Mesenteric fat pad (tissue), 1 donor: Measurements from ENCODE around the gene FLT1. TPM values are rescaled to one million over a fixed set of nuclear protein-coding genes. Genes with fewer than 3 reads are reported as not detected.

Source experiments
- DNase-seq: peaks from one replicate; pipeline ENCODE4 v3.0.0-alpha.2; 2020; ENCODE audit warnings: low spot score
- total RNA-seq: library from RNA; stranded (reverse); fragmentation: NEBNext Ultra II Directional; extraction: Animal tissue kit (Norgen Biotek cat#: 25700); gene quantifications from one replicate; pipeline ENCODE4 v1.2.1, GENCODE V29; 2021
- donor health status: DM: yes; HTN: yes; CAD: no.

Gene FLT1
- total RNA-seq, 1 donor from 2014 or later = 65.9 TPM

- no peak for DNase-seq
Measured at GRCh38 chr13:28324181-28324789, 170.6 kb downstream of the FLT1 start.

- DNase-seq = no peak
Measured at GRCh38 chr13:28322256-28322905, 172.5 kb downstream of the FLT1 start.

- no peak for DNase-seq
Measured at GRCh38 chr13:28321756-28322155, 173.2 kb downstream of the FLT1 start.

- no peak for DNase-seq
Measured at GRCh38 chr13:28320884-28321574, 173.9 kb downstream of the FLT1 start.

DNA sequence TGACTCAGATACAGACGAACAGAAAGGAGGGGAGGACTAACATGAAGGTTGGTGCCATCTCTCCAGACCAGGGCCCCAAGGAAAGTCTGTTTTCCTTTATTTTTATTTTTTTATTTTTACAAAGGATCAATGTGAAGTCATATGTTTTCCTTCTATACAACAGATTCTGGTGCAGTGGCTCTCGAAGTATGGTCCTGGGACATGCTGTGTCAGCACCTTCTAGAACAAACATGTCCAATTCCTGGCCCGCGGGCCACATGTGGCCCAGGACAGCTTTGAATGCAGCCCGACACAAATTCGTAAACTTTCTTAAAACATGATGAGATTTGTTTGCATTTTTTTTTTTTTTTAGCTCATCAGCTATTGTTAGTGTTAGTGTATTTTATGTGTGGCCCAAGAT lies 174.7 kb downstream of the FLT1 start:
- no peak for DNase-seq

DNA sequence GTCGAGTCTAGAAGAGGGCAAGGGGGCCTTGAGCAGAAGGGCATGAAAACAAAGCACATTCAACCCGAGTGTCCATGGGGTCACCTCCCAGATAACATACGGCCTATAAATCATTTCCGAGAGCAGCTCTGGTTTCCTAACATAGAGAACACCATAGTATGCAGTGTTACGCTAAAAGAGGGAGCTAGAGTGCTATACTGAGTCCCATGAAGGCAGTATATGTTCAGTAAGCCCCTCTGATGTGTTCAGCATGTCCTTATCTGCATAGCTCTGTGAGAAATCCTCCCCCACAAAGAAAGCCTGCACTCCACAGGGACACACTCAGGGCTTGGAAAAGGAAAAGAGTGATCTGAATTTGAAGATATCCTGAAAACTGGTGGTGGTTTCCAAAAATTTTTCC lies 175.4 kb downstream of the FLT1 start:
- no peak for DNase-seq

DNA sequence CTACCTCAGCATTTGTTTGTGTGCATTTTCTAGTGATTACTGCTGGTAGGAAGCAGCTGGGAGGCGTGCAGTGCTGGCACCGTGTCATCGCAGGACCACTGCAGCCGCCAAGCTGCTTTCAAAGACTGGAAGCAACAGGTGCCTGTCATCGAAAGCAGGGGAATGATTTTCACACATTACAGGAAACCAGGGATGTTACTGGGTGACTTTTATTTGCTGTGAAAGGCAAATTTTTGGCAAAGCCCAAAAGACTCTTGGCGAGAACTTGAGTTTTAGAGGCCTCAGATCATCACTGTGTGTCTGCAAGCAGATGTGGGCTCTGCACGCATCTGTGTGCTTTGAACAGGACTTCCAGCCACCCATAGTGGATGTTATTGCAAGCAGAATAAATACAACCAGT lies 176.4 kb downstream of the FLT1 start:
- no peak for DNase-seq

GRCh38 chr13:28316836-28317235 lies 178.1 kb downstream of the FLT1 start:
- DNase-seq = no peak

- DNase-seq = no peak
Measured at GRCh38 chr13:28316129-28316528, 178.8 kb downstream of the FLT1 start.

- DNase-seq = no peak
Measured at GRCh38 chr13:28314879-28315278, 180.0 kb downstream of the FLT1 start.

GRCh38 chr13:28313579-28313978 lies 181.3 kb downstream of the FLT1 start:
- DNase-seq = no peak

- DNase-seq = no peak
Measured at GRCh38 chr13:28306325-28306724, 188.6 kb downstream of the FLT1 start.

DNA sequence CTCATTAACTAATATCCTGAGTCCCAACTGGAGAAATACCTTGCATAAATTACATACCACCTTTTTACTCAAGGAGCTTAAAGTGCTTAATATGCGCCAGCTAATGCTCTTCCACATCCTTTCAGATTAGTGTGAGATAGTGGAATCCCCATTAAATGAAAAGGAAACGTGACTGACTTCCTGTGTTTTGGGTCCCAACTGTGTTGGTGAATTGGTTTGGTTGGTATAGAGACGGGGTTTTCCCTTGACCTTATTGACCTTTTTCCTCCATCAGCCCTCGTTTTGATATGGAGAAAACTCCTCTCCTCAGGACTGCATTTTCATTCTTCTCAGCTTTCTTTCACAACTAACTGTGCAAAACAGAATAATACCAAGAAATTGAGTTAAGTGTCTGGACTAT lies 193.1 kb downstream of the FLT1 start:
- no peak for DNase-seq

- no peak for DNase-seq
Measured at GRCh38 chr13:28299916-28300315, 195.0 kb downstream of the FLT1 start.

GRCh38 chr13:28297341-28297740 lies 197.6 kb downstream of the FLT1 start:
- DNase-seq = no peak

DNA sequence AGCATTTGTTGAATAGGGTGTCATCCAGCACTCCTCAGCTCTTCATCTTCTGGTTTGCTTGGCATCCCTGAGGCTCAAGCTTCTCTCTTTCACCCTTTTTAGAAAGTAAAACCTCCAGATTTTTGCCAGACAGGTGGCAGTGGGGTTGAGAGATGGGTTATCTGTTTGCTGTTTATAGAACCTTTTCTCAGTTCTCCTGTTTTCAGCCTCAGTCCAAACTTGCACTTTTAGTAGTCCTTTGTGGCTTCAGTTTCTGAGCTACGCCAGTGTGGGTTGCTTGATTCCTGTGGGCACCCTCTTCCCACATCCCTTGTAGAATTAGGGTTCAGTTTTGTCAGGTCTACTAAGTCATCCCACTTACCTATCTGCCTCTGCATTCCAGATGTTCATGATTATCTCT lies 208.7 kb downstream of the FLT1 start:
- no peak for DNase-seq

- no peak for DNase-seq
Measured at GRCh38 chr13:28283600-28283999, 211.3 kb downstream of the FLT1 start.

DNA sequence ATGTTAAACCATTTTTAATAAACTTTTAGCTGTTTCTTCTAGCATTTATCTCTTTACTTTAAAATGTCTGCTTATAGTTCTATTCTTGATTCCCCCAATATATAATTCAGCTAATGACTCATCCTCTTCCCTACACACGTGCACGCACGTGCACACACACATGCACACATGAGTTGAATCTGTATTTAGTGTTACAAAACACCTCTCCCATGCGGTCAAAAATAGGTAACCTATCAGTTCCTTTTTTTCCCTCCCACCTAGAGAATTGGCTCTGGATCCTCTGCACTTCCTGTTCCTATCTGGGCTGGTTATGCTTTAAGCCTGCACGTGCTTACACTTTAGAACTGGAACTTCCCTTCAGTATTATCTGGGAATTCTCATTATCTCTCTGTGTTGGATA lies 212.5 kb downstream of the FLT1 start:
- DNase-seq = no peak

GRCh38 chr13:28273919-28274318 lies 221.0 kb downstream of the FLT1 start:
- no peak for DNase-seq

GRCh38 chr13:28271056-28271840 lies 223.7 kb downstream of the FLT1 start:
- DNase-seq = no peak

DNA sequence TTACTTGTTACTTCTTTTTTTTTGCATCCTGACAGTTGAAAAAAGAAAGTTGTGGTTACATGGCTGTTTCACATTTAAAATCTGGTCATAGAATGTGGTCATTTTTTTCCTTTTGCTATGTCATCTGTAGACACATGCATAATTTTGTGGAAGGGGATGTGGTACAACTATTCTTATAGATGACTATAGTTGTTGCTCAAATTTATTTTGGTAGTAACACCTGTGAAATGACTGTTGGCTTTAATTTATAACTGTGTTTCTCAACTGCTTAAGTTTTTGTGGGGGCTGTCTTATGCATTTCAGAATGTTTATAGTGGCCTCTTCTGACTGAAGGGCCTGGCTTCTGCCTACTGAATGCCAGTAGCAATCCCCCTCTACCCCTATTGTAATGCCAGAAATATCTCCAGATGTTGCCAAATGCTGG lies 226.1 kb downstream of the FLT1 start:
- DNase-seq = no peak

- no peak for DNase-seq
Measured at GRCh38 chr13:28267497-28267896, 227.4 kb downstream of the FLT1 start.
